ENCODE data around the gene LGI2.

Gene LGI2

DNA sequence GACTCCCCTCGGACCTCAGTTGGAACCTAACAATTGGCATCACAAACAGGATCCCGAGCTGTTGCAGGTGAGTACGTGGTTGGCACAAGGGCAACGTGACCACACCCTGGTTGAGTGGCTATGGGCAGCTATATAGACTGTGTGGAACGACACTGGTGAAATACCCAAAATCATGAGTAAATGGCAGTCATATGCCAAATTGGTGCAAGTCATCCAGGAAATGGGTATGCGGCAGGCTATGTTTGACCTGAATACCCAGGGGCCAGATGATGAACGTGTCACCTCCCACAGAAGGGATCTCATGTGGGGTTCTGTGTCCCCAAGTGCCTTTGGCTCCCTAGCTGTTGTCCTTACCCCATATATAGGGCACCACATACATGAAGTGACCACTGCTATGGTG, 64.7 kb downstream of the LGI2 start:
- DNase-seq (ENCODE audit: low read depth, low spot score), result no peak

DNA sequence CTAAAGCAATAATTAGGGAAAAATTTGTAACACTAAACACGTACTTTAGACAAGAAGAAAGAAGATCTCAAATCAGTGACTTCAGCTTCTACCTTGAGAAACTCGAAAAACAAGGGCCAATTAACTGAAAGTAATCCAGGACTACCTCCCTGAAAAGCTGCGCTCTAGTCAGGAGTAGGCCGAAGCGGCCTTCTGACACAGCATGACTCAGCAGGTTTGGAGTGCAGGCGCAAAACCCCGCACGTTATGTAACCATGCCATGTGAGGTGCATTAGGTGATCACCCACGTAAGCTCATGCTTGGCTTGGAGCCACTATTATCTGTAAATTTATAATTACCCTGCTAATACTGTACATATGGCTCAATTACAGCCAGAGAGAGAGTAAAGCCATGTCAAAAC, 65.1 kb downstream of the LGI2 start:
- DNase-seq (ENCODE audit: low read depth, low spot score), result peak; percentile 48

DNA sequence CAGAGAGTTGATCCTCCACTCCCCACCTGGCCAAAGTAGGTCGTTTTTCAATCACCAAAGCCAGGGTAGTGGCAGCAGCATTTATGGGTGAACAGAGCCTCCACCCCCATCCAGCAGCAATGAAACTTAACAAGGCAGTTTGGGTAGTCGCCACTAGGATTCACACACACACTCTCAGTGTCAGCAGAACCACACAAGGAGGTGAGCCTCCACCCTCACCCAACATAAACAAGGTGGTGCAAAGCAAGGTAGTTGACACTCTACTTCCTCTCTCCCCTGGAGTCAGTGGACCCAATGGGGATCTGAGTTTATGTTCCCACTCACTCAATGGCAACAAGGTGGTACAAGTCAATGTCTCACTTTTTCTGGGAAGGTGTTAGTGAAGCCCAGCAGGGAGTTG, 67.5 kb downstream of the LGI2 start:
- no peak for DNase-seq (ENCODE audit: low read depth, low spot score)

DNA sequence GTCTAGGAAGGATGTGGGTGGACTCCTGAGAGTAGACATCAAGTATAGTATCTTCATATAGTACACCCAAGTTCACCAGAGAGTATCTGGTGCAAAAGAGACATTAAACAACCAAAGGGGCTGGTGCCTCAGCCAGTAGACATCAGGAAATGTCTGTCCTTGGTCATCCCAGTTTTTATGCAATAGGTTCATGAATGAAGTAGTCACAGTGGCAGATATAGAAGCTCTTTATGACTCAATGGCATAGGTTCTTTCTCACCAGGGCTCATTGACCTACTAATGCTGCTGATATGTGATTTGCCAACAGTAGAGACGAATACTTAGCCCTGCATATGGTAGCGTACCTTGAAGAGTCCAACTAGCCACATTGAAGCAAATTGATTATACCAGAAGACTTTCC, 72.9 kb downstream of the LGI2 start:
- no peak for DNase-seq (ENCODE audit: low read depth, low spot score)

DNA sequence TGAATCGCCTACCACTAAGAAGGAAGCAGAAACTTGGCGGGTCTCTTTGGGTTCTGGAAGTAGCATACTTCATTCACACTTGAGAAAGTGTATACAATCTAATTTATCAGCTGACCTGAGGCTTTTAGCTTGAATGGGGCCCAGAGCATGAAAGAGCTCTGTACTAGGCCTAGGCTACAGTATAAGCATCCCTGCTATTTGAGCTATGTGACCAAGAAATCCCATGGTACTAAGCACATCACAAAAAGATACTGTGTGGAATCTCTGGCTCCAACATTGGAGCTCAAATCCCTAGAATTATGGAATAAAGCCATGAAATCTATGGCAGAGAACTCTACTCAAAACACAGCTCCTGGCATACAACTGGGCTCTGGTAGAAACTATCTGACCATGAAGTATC, 74.0 kb downstream of the LGI2 start:
- DNase-seq (ENCODE audit: low read depth, low spot score), result no peak

DNA sequence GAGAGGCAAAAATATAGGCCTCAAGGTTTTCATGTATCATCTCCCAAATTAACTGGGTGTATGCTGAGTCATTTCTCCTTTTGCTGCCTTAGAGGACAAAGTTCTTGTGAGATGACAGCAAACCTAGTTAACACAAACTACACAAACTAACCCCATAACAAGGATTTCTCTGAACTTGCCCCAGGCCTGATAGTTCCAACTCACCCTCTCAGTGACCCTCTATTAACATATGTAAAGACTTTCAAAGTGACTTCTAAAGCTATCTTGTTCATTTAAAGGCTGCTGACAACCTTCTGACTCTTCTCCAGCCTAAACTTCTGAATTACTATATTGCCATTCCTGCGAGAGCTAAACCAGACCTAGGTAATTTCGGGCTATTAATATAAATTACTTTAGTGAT, 74.7 kb downstream of the LGI2 start:
- peak; percentile 55 for DNase-seq (ENCODE audit: low read depth, low spot score)

DNA sequence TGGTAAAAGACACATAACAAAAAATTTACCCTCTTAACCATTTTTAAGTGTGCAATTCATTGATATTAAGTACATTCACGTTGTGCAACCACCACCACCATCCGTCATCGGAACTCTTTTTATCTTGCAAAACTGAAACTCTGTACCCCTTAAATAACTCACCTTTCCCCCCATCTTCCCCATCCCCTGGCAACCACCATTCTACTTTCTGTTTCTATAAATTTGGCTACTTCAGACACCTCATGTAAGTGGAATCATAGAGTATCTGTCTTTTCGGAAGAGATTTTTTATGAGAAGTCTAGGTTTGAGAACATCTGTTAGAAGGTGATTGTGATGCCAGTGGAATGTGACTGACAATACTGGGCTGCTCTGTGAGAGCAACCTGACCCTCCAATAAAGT, 78.1 kb downstream of the LGI2 start:
- no peak for DNase-seq (ENCODE audit: low read depth, low spot score)

DNA sequence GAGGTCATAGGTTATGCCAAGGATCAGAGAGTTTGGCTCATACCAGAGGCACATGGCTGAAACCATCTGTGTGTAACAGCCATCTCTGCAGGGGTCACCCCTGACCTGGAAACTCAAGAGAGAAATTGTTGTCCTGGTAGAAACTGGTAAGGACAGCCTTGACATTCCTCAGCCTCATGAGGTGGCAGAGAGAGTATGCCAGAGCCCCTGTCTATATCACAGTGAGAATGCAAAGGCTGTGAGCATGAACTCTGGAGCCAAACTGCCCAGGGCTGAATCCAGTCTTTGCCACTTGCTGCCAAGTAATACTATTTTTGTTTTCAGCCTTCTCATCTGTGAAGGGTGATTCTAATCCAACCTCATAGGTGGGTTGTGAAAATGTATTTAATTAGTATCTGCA, 80.8 kb downstream of the LGI2 start:
- no peak for DNase-seq (ENCODE audit: low read depth, low spot score)
